HG02840 (cell line): Measurements from ENCODE around the gene CYLC1.

Experiments
- ATAC-seq: cut with Tn5 transposase; IDR thresholded peaks from one replicate; pipeline ENCODE4 v1.9.1; 2021; ENCODE audit warnings: mild to moderate bottlenecking, moderate library complexity, moderate number of reproducible peaks; ENCODE audit not compliant: unreplicated experiment, low FRiP score

Gene CYLC1

GRCh38 chrX:83860846-83861245 is at the start of gene CYLC1:
Gene CYLC1, plus strand, starts transcription at chrX:83861146. Its CDS starts 37 bp downstream, at chrX:83861183.
- no peak for ATAC-seq

GRCh38 chrX:83819304-83819703 is 41.6 kb upstream of the CYLC1 start:
- no peak for ATAC-seq

- no peak for ATAC-seq
Observed at GRCh38 chrX:83829874-83830273, 31.1 kb upstream of the CYLC1 start.

- ATAC-seq = peak; percentile 95
Observed at GRCh38 chrX:83845397-83845796, 15.5 kb upstream of the CYLC1 start.

GRCh38 chrX:83847339-83847738 is 13.6 kb upstream of the CYLC1 start:
- no peak for ATAC-seq

- ATAC-seq = no peak
Observed at GRCh38 chrX:83888585-83888984, 27.6 kb downstream of the CYLC1 start.

- ATAC-seq = no peak
Observed at GRCh38 chrX:83892433-83892832, 31.5 kb downstream of the CYLC1 start.

GRCh38 chrX:83906921-83907320 is 46.0 kb downstream of the CYLC1 start:
- ATAC-seq = no peak

GRCh38 chrX:83916525-83916924 is 55.6 kb downstream of the CYLC1 start:
- ATAC-seq = no peak

GRCh38 chrX:83934220-83934619 is 73.3 kb downstream of the CYLC1 start:
- no peak for ATAC-seq
